T follicular helper cell (primary cell): ENCODE data around the gene PHF21A.
"Not testable (repeated sequence)": the region's sequence is repeated elsewhere in the genome, so short reads cannot be mapped to it uniquely, and the experiment has no call there.

Experiments used
- DNase-seq: peaks from one replicate; pipeline ENCODE4 v3.0.0-alpha.2; 2020; ENCODE audit warnings: low read depth

PHF21A gene

DNA sequence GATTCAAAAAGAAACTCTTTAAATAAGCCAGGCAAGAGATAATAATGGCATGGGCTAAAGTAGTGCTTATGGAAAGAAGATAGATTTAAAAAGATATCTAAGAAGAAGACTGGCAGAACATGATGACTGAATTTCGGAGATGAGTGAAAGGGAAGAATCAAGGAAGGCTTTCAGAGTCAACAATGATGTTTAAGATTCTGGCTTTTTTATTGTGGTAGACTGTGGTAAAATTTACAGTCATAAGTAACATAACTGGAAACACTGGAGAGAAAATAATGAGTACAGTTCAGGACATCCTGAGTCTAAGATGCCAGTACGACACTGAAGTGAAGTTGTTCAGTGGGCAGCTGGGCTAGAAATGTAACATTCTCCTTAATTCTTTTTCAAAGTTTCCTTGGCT lies 85.2 kb downstream of the PHF21A start:
- no peak for DNase-seq

DNA sequence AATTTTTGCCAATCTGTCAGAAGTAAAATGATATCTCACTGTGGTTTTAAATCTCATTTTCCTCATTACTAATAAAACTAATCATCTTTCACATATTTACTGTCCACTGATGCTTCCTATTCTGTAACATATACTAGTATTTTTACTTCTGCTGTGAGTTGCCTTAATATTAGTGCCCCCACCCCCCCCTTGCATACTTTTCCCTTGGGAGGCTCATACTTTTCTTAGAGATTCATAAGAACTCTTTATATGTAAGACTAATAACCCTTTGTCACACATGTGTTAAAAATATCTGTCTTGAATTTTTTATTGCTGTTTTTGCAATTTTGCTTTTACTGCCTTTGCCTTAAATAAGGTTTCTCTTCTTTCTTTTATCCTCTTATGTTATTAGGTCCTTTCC lies 87.2 kb downstream of the PHF21A start:
- no peak for DNase-seq

DNA sequence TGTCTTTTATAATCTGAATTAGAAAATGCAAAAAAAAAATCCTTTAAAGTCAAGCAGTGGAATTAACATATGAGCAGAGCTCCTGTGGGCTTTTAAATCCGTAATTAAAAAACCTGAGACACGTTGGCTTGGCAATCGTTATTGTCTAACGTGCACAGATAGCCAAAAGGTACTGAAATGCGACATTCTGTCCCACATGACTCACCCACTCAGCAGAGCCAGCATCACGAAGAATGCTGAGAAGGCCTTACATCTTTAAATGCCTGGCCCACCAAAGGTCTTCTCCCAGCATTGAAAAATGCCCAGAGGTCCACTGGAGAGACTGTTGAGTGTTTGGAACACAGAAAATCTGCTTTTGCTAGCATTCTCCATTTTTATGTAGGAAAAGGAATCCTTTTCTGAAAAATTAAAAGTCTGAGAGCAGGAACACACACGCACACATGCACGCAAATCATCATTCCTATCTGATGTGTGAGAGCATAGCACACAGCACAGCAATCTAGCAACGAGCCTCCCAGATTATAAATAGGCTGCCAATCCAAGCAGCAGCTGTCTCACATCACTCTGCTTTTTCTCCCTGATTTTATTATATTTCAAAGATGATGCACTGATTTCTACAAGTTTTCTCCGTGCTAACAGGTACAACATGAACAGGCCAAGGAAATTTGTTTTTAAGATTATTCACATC lies 94.5 kb downstream of the PHF21A start:
- no peak for DNase-seq

DNA sequence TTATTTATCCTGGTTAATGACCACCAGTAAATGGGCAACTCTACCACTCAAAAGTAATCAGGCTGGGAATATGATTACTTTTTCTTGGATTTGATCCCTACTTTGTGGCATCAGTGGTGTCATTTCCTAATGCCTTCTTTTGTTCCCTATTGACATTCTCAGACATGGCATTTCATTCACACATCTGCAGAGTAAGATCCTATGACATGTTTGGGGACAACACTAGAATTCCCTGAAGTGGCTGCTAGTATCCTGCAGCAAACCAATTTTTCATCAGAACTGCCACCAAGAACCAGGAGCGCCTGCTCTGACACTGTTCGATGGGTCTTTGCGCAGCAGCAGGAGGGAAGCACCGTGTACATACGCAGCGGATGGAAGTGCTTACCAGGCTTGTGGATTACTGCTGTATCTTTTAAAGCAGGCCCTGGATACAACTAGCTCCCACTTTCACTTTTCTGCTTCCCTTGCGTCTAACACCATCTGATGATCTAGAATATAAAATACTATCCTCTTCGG lies 101.1 kb downstream of the PHF21A start:
- DNase-seq: no peak

DNA sequence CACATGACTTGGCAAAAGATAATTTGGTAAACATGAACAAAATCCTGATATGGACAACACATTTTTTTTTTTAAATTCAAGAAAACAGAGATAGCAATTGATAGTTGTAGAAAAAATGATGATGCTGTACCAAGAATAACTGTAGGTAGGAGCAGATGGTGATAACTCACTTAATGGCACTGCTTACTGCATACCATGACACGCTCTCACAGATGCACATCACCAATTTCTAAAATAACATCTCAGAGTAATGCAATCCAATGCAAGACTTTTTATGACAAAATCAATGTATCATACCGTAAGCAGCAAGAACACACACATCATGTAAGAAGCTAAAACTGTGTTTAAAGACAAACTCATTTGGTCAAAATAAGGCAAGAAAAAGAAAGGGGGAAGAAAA lies 102.6 kb downstream of the PHF21A start:
- DNase-seq: no peak

DNA sequence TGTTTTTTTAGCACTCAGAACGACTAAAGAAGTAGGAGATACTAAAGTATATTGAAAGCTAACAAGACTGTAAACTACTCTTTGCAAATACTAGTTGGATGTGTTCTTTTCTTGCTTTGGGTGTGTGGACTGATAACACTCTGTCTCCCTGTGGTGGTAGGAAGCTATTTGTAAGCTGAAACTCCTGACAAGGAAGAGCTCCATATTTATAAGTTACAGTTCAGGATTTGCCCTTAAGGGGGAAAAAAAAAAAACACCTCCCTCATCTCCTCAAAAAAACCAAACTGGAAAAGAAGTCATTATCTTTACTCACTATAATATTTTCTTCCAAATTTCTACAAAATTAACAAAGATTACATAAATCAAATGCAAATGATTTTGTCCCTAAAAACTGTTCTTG lies 103.9 kb downstream of the PHF21A start:
- DNase-seq: no peak

DNA sequence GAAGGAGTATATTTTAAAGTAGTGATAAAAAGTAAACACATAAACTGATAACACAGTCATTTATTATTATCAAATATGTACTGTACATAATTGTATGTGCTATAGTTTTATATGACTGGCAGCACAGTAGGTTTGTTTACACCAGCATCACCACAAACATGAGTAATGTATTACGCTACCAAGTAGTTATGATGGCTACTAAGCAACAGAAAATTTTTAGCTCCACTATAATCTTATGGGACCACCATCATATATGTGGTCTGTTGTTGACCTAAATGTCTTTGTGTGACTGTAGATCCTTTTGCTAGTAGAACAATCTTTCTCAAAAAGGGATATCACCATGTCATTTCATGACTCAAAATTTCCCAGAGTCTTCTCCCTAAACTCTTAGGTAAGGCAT lies 105.3 kb downstream of the PHF21A start:
- DNase-seq: no peak

DNA sequence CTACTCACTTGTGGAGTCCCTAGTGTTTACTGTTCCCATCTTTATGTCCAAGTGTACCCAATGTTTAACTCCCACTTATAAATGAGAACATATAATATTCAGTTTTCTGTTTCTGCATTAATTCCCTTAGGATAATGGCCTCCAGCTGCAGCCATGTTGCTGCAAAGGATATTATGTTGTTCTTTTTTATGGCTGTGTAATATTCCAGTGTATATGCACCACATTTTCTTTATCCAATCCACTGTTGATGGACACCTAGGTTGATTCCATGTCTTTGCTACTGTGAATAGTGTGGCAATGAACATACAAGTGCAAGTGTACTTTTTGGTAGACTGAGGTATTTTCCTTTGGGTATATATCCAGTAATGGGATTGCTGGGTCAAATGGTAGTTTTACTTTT lies 107.1 kb downstream of the PHF21A start:
- DNase-seq: not testable (repeated sequence)

DNA sequence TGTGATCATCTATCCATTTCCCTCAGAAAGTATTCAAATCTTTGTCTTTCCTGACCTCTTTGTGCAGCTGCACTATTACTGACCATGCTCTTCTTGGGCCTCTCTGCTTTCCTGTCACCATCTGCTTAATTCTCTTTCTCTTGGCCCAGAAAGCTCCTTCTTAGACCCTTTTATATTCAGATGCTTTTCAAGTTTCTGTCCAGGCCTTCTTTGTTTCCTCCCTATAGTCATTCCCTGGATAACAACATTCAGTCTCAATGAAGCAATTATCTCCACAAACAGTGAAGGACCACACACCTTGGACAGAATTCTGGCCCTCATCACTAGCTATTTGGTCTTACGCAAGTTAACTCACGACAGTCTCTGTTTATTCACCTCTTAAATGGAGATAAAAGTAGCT lies 109.1 kb downstream of the PHF21A start:
- no peak for DNase-seq

DNA sequence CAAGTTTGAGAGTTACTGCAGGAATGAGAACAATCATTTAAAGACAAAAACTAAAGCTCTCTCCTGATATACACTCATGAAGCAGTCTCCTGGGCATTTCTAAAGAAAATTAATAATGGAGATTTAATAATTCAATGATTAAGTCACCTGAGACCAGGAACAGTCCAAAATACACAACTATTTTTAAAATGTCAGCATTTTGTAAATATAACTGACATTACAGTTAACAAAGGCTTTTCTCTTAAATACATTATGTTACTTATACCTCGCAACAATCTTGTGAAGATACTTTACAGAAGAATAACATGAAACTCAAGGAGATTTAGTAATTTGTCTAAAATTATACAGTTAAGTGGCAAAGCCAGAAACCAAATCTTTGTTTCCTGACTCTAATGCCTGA lies 111.2 kb downstream of the PHF21A start:
- no peak for DNase-seq

DNA sequence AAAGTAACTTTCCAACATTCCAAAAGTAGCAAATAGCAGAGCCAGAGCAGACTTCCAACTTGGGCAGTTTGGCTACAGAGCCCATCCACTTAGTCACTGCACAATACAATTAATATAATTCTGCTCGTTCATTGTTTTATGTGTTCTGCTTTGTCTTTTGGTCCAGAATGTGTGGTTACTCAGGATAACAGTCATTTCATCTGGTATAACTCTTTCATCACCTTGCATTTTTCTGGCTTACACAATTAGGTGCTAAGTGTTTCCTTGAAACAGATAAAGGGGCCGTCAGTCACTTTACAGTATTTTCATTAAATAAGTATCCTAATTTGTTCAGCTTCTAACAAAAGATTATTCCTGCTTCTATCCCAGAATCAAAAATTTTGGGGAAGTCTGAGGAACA lies 111.6 kb downstream of the PHF21A start:
- DNase-seq: no peak

DNA sequence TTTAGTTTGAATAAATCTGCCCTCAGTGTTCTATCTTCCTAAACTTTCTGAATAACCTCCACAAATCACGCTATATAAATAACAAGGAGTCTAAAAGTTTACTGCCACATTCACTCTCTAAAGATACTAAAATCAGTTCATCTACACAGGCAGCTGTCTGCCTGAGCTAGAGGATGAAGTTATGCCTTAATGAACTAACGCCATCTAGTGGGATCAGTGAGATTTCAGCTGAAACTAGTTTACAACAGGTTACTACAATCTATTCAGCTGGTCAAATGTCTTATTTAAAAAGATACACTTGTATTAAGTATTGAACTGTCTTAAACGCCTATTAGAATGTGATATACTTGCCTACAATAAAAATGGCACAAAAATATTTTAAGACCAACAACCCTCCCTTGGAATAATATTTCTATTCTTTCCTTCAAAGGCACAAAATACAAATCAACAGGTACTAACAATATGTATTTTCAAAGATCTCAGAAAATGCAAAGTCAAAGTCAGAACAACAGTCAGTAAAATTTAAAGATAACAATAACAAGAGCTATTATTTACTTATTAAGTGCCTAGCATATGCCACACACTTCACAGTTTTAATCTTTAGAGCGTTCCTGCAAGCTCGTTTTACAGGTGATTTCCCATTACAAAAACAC lies 114.7 kb downstream of the PHF21A start:
- DNase-seq: no peak

DNA sequence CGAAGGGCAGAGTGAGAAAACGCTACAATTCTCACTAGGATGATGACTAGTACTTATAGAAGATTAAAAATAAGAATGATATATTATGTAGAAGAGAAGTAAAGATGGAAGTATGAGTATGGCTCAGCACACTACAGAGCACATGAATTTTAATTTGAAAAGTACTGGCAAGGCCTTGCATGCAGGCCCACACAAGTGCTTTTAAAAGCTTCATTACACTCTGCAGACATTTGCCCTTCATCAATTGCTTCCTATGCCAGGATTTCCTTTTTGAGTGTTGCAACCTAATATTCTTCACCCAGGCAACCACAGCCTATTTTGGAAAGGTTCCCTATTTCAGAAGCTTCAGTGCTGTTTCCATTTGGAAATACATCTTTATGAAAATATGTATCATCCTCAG lies 117.7 kb downstream of the PHF21A start:
- DNase-seq: no peak

DNA sequence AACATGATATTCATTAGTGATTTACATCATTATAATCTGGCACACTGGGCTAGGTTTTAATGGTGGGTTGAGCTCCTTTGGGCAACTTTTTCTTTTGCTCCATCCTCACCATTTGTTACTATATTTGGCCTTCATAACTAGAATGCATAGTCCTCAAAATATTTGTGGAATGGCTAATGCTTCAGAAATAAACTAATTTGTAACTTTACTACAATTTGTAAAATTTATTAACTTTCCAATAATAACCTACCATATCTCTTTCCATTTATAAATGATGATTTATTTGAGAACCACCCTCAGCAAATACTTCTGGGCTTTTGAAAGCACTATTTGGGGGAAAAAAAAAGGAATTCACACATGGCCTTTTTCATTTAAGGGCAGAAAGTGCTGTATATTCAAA lies 119.1 kb downstream of the PHF21A start:
- DNase-seq: no peak

DNA sequence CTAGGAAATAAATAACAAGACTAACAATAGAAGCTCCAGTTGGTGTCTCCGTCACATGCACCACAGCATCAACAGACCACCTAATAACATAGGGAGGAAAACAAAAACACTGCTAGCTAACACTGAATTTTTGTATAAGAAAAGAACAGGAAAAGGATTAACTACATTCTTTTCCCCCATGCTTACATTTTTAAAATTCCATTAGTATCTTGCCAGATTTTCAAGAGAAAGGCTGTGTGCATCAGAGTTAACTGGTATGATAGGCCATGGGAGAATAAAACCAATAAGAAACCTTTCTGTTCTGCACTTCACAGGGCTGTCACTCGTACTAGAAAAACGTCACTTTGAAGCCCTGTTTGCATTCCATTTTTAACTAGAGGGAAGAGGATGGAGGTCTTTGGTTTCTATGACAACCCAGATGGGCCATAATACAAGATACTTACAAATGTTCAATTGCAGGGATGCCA lies 119.8 kb downstream of the PHF21A start:
- DNase-seq: no peak

DNA sequence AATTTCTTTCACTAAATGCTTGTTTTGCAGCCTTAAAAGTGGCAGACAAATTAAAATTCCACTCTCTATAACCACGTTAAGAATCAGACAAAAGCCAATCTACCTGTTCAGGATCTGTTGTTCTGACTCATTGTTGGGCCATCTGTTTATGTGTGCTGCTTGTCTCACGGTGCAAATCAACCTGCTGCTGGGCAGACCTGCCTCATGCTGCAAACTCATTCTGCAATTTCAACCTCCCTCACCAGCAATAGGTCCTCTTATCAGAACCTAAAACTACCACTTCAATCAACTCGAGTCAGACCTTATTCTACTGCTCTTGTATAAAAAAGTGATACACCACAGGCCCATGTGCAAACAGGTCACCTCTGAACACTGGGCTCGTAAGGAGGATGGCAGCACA lies 123.7 kb downstream of the PHF21A start:
- DNase-seq: no peak

DNA sequence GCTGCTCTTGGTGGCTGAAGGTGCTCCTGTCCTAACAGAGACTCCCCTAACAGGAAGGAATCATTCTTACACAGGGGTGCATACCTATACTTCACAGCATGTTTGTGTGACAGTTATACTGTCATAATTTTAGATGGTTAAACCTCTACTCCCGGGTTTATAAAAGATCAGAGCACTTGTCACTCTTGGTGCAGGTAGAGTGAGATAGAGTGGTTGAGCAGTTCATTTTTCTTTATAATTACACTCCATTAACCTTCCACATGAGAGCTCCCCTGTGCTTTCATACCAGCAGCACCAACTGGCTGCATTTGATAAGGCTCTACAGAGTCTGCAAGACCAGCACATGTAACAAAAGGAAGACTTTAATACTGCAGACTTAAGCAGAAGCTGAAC lies 125.9 kb downstream of the PHF21A start:
- no peak for DNase-seq

DNA sequence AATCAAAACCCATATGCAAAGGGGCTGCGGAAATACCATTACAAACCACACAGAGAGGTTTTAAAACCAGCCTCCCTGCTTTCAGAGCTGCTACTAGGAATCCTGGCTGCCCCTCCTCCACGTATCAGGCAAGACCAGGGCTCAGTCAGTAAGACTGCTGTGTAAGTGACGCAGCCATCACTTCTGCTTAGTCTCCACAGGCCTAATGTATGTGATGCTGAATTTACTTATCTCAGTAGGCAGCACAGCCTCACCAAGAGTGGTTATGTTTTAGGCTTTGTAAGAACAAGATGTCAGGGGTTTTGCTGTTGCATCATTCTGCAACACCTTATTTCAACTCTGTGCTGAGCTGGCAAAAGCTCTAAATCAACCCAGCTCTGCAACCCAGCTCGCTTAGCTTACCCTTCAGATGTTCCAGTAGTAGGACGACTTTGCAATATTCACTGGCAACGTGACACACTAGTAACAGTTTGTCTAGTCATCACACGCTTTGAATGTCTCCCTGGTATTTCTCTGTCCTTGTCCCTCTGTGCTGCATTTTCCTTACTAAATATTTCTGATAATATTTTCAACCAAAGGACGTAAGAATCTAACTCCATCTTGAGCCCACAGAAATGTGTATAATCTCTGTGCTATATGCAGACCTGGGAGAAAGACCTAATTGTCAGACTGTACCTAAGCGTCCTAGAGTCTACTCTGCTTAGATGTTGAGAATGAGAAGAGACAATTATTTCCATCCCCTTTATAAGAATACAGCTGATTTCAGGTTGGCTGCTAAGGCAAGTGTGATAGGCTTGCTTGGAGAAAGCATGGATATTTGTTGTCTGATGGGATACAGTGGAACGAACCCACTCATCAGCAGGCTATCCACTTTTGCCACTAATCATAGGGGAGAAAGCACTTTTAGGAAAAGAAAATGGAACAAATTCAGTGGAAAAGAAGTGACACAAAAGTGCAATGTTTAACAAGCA lies 126.6 kb downstream of the PHF21A start:
- no peak for DNase-seq

DNA sequence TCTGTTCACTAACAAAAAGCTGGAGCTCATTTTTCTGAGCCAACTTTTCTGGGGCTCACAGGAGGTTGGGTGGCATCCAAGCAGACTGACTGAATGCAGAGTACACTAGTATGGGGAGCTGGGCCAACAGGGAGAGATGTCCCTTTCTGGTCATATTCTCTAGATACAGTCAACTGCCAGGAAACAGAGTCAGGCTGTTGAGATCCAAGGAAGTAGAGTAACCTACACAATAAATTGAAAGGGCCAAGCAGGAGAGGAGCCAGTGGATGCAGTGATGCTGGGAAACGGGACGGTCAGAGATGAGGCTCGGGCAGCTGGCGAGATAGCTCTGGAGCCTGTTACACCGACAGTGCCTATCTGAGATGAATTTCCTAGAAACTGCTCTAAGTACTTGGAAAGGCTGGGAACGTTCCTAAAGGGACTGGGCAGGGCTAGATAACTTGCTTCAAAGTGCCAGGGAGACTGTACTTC lies 127.7 kb downstream of the PHF21A start:
- no peak for DNase-seq

DNA sequence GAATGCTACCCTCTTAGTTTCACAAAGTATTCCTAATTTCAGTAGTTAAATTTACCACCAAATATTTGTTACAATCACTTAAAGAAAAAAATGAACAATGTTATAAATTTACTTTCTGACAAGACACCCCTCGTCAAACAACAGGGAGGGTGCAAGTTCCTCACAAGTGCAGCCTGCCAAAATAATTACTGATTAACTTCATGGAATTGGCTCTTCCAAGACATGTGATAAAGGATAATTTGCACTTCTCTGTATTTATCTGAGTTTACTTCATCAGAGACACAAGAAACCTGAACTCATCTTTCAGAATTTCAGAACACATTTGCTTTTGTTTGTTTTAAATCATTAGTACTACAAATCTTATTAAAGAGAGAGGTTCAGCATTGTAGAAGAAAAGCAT lies 132.3 kb downstream of the PHF21A start:
- DNase-seq: no peak

DNA sequence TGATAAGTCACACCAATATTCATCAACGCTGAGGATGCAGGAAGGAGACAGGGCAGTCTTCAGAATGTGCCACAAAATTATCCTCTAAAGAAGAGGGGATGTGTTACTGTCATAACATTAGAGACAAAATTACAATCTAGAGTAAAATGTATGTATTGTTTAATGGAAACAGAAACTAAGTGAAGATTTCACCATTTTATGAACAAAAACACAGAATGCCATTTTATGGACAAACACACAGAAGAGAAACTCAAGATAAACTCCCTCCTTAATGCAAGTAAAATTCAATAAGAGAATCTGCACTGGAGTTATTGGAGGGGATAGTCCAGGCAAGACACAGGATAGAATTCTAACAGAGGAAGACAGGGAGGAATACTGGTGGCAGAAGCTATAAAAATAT lies 136.0 kb downstream of the PHF21A start:
- DNase-seq: no peak

DNA sequence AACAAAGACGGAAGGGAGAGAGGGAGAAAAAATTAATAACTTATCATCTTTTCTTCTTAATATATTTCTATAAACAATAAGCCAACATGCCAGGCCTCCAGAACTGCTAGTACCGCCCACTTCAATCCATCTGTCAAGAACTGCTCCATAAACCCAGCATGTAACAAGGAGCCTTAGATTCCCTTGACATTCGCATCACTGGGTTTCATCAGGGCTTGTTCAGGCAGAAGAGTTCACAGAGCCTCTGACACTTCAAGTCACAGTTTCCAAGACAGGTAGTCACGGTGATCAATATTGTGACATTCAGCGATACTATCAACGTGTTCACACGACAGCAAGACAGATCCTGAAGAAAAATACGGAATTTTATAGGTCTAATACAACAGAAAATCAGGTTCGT lies 137.1 kb downstream of the PHF21A start:
- no peak for DNase-seq
